ENCODE data around the gene PELI3.

Gene PELI3

GRCh38 chr11:66509131-66509561 lies 42.4 kb downstream of the PELI3 start:
- no peak for DNase-seq

GRCh38 chr11:66510271-66510989 lies 43.7 kb downstream of the PELI3 start, which contains the start of gene BBS1:
TSS of gene BBS1 (plus strand) at chr11:66510635. CDS start at chr11:66510660, 25 bp downstream.
- DNase-seq, result peak; percentile 76

- no peak for DNase-seq
These were observed 44.3 kb downstream of the PELI3 start for GRCh38 chr11:66510990-66511339.

GRCh38 chr11:66523611-66524010 lies 56.9 kb downstream of the PELI3 start:
- no peak for DNase-seq

GRCh38 chr11:66524304-66525040 lies 57.8 kb downstream of the PELI3 start:
- DNase-seq, result no peak

Data from fibroblast of skin of back (primary cell).